SK-N-SH treated with all-trans-retinoic acid at 6 μM for 48 hours (cell line): Measurements from ENCODE around the gene FGF3.

Experiments
- ATAC-seq: fragments of 200-7000 bp; cut with Tn5 transposase; 3 replicates; pipeline ENCODE4 v1.9.1; 2020; ENCODE audit warnings: mild to moderate bottlenecking, moderate library complexity
- ARNTL ChIP-seq: fragments of 450-650 bp; formaldehyde crosslinking; IDR thresholded peaks from 2 replicates; pipeline ENCODE4 v1.5.0; 2020; ENCODE audit warnings: low read depth, mild to moderate bottlenecking, moderate library complexity, borderline replicate concordance
- BACH2 ChIP-seq: fragments of 250-450 bp; sonication (Bioruptor Pico); IDR thresholded peaks from 2 replicates; pipeline ENCODE4 v1.9.0; 2021; ENCODE audit warnings: mild to moderate bottlenecking, borderline replicate concordance
- CREB5 ChIP-seq: fragments of 250-450 bp; sonication (Bioruptor Pico); IDR thresholded peaks from 2 replicates; pipeline ENCODE4 v1.5.1; 2020; ENCODE audit warnings: low read depth, mild to moderate bottlenecking, moderate library complexity
- CSDC2 ChIP-seq: fragments of 250-450 bp; sonication (Bioruptor Pico); IDR thresholded peaks from 2 replicates; pipeline ENCODE4 v1.5.0; 2020; ENCODE audit warnings: mild to moderate bottlenecking, moderate library complexity
- ESRRG ChIP-seq: fragments of 250-450 bp; sonication (Bioruptor Pico); IDR thresholded peaks from 2 replicates; pipeline ENCODE4 v1.6.1; 2021; ENCODE audit warnings: mild to moderate bottlenecking
- GLIS3 ChIP-seq: fragments of 250-450 bp; sonication (Bioruptor Pico); IDR thresholded peaks from 2 replicates; pipeline ENCODE4 v1.5.0; 2020; ENCODE audit warnings: mild to moderate bottlenecking, moderate library complexity
- ISL1 ChIP-seq: fragments of 250-450 bp; sonication (Bioruptor Pico); IDR thresholded peaks from 2 replicates; pipeline ENCODE4 v2.1.2; 2022; ENCODE audit warnings: mild to moderate bottlenecking, moderate library complexity
- OSR1 ChIP-seq: fragments of 250-450 bp; sonication (Bioruptor Pico); IDR thresholded peaks from 2 replicates; pipeline ENCODE4 v1.8.0; 2022; ENCODE audit warnings: moderate library complexity, mild to moderate bottlenecking, inconsistent platforms
- PPARA ChIP-seq: fragments of 250-450 bp; sonication (Bioruptor Pico); IDR thresholded peaks from 2 replicates; pipeline ENCODE4 v1.5.0; 2020; ENCODE audit warnings: mild to moderate bottlenecking, borderline replicate concordance
- RARB ChIP-seq: fragments of 250-450 bp; sonication (Bioruptor Pico); IDR thresholded peaks from 2 replicates; pipeline ENCODE4 v1.8.0; 2021; ENCODE audit warnings: mild to moderate bottlenecking, moderate library complexity
- SNAI2 ChIP-seq: fragments of 250-450 bp; sonication (Bioruptor Pico); IDR thresholded peaks from 2 replicates; pipeline ENCODE4 v1.5.0; 2020; ENCODE audit warnings: mild to moderate bottlenecking, moderate library complexity
- TCF4 ChIP-seq: fragments of 250-450 bp; sonication (Bioruptor Pico); IDR thresholded peaks from 2 replicates; pipeline ENCODE4 v1.8.0; 2021; ENCODE audit warnings: mild to moderate bottlenecking, moderate library complexity, borderline replicate concordance
- TOX ChIP-seq: fragments of 250-450 bp; sonication (Bioruptor Pico); IDR thresholded peaks from 2 replicates; pipeline ENCODE4 v1.8.0; 2021; ENCODE audit warnings: mild to moderate bottlenecking, moderate library complexity, borderline replicate concordance
- TSHZ2 ChIP-seq: fragments of 250-450 bp; sonication (Bioruptor Pico); IDR thresholded peaks from 2 replicates; pipeline ENCODE4 v1.5.0; 2020; ENCODE audit warnings: mild to moderate bottlenecking, moderate library complexity
- ZC3H10 ChIP-seq: fragments of 250-450 bp; sonication (Bioruptor Pico); IDR thresholded peaks from 2 replicates; pipeline ENCODE4 v1.5.1; 2021; ENCODE audit warnings: mild to moderate bottlenecking, moderate library complexity
- ZFP3 ChIP-seq: fragments of 250-450 bp; sonication (Bioruptor Pico); IDR thresholded peaks from 2 replicates; pipeline ENCODE4 v1.5.0; 2020; ENCODE audit warnings: mild to moderate bottlenecking, moderate library complexity
- ZFP30 ChIP-seq: fragments of 450-650 bp; formaldehyde crosslinking; IDR thresholded peaks from 2 replicates; pipeline ENCODE4 v1.5.0; 2022; ENCODE audit warnings: mild to moderate bottlenecking, moderate library complexity
- ZNF565 ChIP-seq: fragments of 450-650 bp; formaldehyde crosslinking; conservative IDR thresholded peaks from 2 replicates; pipeline ENCODE4 v1.5.0; 2020; ENCODE audit warnings: low read depth, mild to moderate bottlenecking, moderate library complexity
- ZNF70 ChIP-seq: fragments of 450-650 bp; formaldehyde crosslinking; IDR thresholded peaks from 2 replicates; pipeline ENCODE4 v1.5.0; 2020; ENCODE audit warnings: mild to moderate bottlenecking, moderate library complexity
- ZNF8 ChIP-seq: fragments of 450-650 bp; formaldehyde crosslinking; IDR thresholded peaks from 2 replicates; pipeline ENCODE4 v1.5.0; 2020; ENCODE audit warnings: mild to moderate bottlenecking, moderate library complexity
- TF ChIP-seq, protein P1 (sequence below): fragments of 250-450 bp; sonication (Bioruptor Pico); IDR thresholded peaks from 2 replicates; pipeline ENCODE4 v1.5.1; 2021; ENCODE audit warnings: mild to moderate bottlenecking, moderate library complexity
- TF ChIP-seq, protein P2 (sequence below): fragments of 250-450 bp; sonication (Bioruptor Pico); IDR thresholded peaks from 2 replicates; pipeline ENCODE4 v1.8.0; 2020; ENCODE audit warnings: mild to moderate bottlenecking, moderate library complexity, borderline replicate concordance
- TF ChIP-seq, protein P3 (sequence below): fragments of 250-450 bp; sonication (Bioruptor Pico); IDR thresholded peaks from 2 replicates; pipeline ENCODE4 v1.8.0; 2021; ENCODE audit warnings: low read depth, mild to moderate bottlenecking, moderate library complexity, borderline replicate concordance

Gene FGF3

GRCh38 chr11:69803022-69803421, 16.2 kb downstream of the FGF3 start (continued):
- TF ChIP-seq TCF4 (CRISPR knock-in tag) = no peak
- TF ChIP-seq, all 23 proteins: peak for 0

GRCh38 chr11:69802590-69802989, 16.6 kb downstream of the FGF3 start:
- no peak for TF ChIP-seq ZNF70 (CRISPR knock-in tag)
- no peak for ATAC-seq

- ATAC-seq = peak; percentile 66
- TF ChIP-seq OSR1 (no peak), ZC3H10 (no peak), ZNF8 (CRISPR knock-in tag) (no peak), ARNTL (no peak), CSDC2 (CRISPR knock-in tag) (no peak), BACH2 (CRISPR knock-in tag) (no peak), RARB (CRISPR knock-in tag) (no peak), ZFP3 (no peak), TOX (CRISPR knock-in tag) (no peak), PPARA (CRISPR knock-in tag) (no peak), SNAI2 (no peak), ZNF70 (CRISPR knock-in tag) (no peak), ZFP30 (CRISPR knock-in tag) (no peak), ESRRG (CRISPR knock-in tag) (no peak), CREB5 (CRISPR knock-in tag) (no peak)
- TF ChIP-seq, protein P1, sequence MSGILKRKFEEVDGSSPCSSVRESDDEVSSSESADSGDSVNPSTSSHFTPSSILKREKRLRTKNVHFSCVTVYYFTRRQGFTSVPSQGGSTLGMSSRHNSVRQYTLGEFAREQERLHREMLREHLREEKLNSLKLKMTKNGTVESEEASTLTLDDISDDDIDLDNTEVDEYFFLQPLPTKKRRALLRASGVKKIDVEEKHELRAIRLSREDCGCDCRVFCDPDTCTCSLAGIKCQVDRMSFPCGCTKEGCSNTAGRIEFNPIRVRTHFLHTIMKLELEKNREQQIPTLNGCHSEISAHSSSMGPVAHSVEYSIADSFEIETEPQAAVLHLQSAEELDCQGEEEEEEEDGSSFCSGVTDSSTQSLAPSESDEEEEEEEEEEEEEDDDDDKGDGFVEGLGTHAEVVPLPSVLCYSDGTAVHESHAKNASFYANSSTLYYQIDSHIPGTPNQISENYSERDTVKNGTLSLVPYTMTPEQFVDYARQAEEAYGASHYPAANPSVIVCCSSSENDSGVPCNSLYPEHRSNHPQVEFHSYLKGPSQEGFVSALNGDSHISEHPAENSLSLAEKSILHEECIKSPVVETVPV (CRISPR knock-in tag) = no peak
- TF ChIP-seq, protein P2, sequence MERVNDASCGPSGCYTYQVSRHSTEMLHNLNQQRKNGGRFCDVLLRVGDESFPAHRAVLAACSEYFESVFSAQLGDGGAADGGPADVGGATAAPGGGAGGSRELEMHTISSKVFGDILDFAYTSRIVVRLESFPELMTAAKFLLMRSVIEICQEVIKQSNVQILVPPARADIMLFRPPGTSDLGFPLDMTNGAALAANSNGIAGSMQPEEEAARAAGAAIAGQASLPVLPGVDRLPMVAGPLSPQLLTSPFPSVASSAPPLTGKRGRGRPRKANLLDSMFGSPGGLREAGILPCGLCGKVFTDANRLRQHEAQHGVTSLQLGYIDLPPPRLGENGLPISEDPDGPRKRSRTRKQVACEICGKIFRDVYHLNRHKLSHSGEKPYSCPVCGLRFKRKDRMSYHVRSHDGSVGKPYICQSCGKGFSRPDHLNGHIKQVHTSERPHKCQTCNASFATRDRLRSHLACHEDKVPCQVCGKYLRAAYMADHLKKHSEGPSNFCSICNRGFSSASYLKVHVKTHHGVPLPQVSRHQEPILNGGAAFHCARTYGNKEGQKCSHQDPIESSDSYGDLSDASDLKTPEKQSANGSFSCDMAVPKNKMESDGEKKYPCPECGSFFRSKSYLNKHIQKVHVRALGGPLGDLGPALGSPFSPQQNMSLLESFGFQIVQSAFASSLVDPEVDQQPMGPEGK (CRISPR knock-in tag) = no peak
Measured at GRCh38 chr11:69801513-69802335, 17.5 kb downstream of the FGF3 start.

DNA sequence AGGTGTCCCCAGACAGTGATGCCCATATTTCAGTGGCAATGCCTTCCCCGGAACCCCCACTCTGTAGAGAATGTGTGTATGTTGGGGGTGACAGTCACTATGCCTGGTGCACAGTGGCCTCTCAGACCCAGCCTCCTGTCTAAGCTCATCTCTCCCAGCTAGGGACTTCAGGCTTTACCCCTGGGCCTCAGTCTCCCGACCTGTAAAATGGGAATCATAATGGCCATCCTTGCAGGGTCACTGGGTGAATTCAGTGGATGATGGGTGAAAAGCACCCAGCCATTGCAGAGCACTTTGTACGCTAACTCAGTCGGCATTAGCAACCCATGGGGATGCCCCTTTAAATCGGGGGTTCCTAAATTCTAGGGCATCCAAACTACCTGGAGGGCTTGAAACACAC, 18.9 kb downstream of the FGF3 start:
- no peak for ATAC-seq
- TF ChIP-seq TOX (CRISPR knock-in tag) (no peak), ZFP30 (CRISPR knock-in tag) (no peak), ZNF8 (CRISPR knock-in tag) (no peak), BACH2 (CRISPR knock-in tag) (no peak), GLIS3 (CRISPR knock-in tag) (no peak), SNAI2 (no peak), CSDC2 (CRISPR knock-in tag) (no peak)
- TF ChIP-seq, protein P3, sequence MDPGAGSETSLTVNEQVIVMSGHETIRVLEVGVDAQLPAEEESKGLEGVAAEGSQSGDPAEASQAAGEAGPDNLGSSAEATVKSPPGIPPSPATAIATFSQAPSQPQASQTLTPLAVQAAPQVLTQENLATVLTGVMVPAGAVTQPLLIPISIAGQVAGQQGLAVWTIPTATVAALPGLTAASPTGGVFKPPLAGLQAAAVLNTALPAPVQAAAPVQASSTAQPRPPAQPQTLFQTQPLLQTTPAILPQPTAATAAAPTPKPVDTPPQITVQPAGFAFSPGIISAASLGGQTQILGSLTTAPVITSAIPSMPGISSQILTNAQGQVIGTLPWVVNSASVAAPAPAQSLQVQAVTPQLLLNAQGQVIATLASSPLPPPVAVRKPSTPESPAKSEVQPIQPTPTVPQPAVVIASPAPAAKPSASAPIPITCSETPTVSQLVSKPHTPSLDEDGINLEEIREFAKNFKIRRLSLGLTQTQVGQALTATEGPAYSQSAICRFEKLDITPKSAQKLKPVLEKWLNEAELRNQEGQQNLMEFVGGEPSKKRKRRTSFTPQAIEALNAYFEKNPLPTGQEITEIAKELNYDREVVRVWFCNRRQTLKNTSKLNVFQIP (CRISPR knock-in tag) = no peak
- TF ChIP-seq, all 23 proteins: peak for 0

- ATAC-seq = peak; percentile 78
- TF ChIP-seq ISL1 (CRISPR knock-in tag) (no peak), GLIS3 (CRISPR knock-in tag) (no peak), OSR1 (no peak), CSDC2 (CRISPR knock-in tag) (no peak), CREB5 (CRISPR knock-in tag) (no peak), ZFP30 (CRISPR knock-in tag) (no peak), ZC3H10 (no peak), RARB (CRISPR knock-in tag) (no peak), ESRRG (CRISPR knock-in tag) (no peak), PPARA (CRISPR knock-in tag) (no peak), TSHZ2 (no peak), ZNF565 (CRISPR knock-in tag) (no peak)
Measured at GRCh38 chr11:69799582-69799981, 19.6 kb downstream of the FGF3 start.
